Melanocyte of skin (primary cell): ENCODE measurements around the gene METTL25B. TPM values are rescaled to one million over a fixed set of nuclear protein-coding genes. Genes with fewer than 3 reads are reported as not detected.

ENCODE experiments used
- total RNA-seq, 2 donors: library from RNA; depleted of rRNA; stranded (reverse); fragments of >200 nt; gene quantifications; 2 replicates each; pipeline ENCODE4 v1.2.3, GENCODE V29; 2012

The METTL25B gene
- 10 to 100 TPM in 1 of 2 donors, 1 to 10 TPM in 1; 7.3 to 15.1 TPM for total RNA-seq

GRCh38 chr1:156727926-156728598, at the start of gene METTL25B:
Gene METTL25B, plus strand, starts transcription at chr1:156728469. Its CDS starts 636 bp downstream, at chr1:156729105.

DNA sequence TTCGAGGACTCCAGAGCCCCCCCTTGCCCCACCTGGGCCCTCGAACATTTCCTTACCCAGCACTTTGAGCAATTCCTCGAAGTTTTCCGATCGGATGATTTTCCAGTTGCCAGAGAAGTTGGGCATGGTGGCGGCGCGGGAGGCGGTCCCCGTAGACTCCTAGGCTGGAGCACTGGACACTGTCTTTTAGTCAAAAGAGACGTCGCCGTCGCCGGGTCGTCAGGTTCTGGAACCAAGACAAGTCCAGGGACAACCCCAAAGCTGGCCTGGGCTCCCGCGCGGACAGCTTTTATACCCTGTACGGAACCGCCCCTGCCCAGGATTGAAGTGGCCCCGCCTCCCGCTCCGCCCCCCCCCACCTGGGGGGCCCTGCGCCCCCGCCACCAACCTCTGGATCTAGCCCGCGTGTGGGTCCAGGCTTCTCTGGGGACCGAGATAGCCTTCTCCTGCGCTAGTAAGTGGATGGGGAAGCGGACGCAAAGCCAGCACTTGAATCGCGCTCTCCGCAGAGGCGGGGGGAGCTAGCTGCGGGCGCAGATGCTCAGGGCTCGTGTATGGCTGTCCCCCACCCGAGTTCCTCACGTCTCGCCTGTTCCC, 22.9 kb upstream of the METTL25B start, which contains the start of gene CRABP2:
CRABP2 (minus strand) TSS at position 263 of the 597 bp plus-strand sequence; CDS start at position 126, 137 bp downstream.

DNA sequence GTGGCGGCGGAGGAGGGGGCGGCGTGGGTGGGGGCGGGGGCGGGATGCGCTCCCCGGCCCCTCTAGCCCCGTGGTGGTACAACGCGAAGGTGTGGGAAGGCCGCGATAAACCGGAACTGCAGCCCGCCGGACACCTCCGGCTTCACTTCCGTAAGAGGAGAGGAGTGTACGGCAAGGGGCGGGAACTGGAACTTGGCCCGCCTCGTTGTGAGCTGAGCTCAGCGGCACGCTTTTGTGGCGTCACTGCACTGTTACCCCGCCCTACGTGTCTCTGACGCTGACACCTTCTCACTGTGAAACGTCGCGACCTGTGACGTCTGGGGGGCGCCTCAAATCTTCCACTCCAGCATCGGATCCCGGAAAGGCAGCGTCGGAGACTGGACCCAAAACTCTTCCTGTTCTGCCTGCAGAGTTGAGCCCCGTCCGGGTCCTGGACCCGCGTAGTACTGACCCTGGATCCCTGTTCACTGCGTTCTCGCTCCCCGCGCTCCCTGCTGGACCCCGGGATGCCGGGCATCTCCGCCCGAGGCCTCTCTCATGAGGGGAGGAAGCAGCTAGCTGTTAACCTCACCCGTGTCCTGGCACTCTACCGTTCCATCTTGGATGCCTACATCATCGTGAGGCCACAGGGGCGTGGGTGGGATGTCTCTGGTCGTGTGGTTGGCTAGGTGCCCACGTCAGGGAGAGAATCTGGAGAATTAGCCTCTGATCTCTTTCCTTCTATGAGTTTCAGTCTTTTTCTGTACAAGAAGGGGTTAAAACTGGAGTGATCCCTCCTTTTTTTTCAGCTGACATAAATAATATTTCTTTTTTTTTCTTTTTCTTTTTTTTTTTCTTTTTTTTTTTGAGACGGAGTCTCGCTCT, 562 bp downstream of the METTL25B start, which contains the start of gene ISG20L2:
ISG20L2 (minus strand) TSS at position 168 of the 864 bp plus-strand sequence. CDS start 1,114 bp downstream, outside the sequence.

GRCh38 chr1:156740741-156741480, 12.6 kb downstream of the METTL25B start, which contains the start of gene MRPL24:
Gene MRPL24, minus strand, starts transcription at chr1:156741088. Its CDS starts 2,384 bp downstream, at chr1:156738704.

DNA sequence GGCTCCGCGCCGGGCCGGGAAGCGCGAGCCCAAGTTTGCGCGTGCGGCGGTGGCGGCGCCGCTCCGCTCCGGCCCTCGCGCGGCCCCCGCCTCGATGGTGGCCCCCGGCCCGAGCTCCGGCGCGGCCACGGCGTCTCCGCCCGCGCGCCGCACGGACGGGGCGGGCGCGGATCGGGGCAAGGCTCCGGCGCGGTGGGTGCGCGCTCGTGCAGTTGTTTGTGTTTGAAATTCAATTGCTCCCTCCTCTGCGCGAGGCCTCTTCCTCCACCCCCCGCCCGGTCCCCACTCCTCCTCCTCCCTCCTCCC, 23.1 kb downstream of the METTL25B start, which contains the start of gene HDGF:
HDGF (minus strand) TSS at position 225 of the 306 bp plus-strand sequence. CDS start 246 bp downstream, outside the sequence.

DNA sequence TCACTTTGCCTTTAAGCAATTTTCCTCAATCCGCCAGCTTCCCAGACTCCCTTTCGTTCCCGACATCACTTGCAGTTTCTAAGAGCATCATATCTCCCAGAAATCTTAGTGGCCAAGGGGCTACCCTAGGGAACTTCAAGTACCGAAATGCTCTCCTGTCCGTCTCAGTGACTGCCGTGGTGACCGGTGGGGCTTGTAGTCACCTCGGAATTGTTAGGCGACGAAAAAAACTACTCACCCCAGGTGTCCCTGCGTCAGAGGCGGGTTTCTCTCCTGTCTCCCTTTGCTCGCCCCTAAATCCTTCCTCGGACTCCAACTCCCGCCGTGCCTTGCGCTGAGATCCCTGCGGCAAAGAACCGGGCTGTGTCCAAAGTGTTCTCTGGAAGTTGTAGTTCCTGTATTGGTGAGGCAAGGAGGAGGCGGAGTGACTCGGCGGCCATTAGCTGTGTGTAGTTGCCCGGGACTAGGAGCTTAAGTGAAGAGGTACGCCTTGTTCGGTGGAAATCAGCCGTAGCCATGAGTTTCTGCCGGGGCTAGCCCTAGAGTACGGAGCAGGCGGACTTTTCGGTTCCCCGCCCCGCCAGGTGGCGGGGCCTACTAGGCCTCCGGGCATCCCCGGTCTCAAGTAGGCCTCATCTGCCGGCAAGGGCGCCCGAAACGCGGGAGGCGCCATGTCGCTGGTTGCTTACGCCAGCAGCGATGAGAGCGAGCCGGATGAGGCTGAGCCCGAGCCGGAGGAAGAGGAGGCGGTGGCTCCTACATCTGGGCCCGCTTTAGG, 39.0 kb downstream of the METTL25B start, which contains the start of gene PRCC:
PRCC (plus strand) TSS at position 435 of the 778 bp plus-strand sequence; CDS start at position 672, 237 bp downstream.

Other genes starting within 250 kb of the METTL25B start
- 10 to 100 TPM; 17.6 to 18.2 TPM for gene MEF2D, start 227.7 kb upstream of the METTL25B start, total RNA-seq
- gene IQGAP3, start 155.9 kb upstream of the METTL25B start, total RNA-seq: 10 to 100 TPM; 26.8 to 31.6 TPM
- not detected for gene TTC24, start 148.7 kb upstream of the METTL25B start, total RNA-seq
- gene NAXE, start 136.7 kb upstream of the METTL25B start, total RNA-seq: 100 to 1,000 TPM; 112 to 129 TPM
- gene GPATCH4, start 127.0 kb upstream of the METTL25B start, total RNA-seq: 10 to 100 TPM; 18.2 to 26.6 TPM
- not detected for gene HAPLN2, start 109.1 kb upstream of the METTL25B start, total RNA-seq
- 100 to 1,000 TPM in 1 of 2 donors, 10 to 100 TPM in 1; 25.0 to 131 TPM for gene BCAN, start 86.4 kb upstream of the METTL25B start, total RNA-seq
- gene NES, start 51.1 kb upstream of the METTL25B start, total RNA-seq: 10 to 100 TPM; 14.8 to 26.6 TPM
- gene CRABP2, start 22.9 kb upstream of the METTL25B start, total RNA-seq: 1 to 10 TPM in 1 of 2 donors, not detected in 1; 1.7 TPM
- 10 to 100 TPM; 22.4 to 25.0 TPM for gene ISG20L2, start 297 bp downstream of the METTL25B start, total RNA-seq
- 10 to 100 TPM; 37.5 to 42.0 TPM for gene MRPL24, start 12.6 kb downstream of the METTL25B start, total RNA-seq
- gene HDGF, start 23.2 kb downstream of the METTL25B start, total RNA-seq: 100 to 1,000 TPM; 125 to 176 TPM
- gene PRCC, start 39.1 kb downstream of the METTL25B start, total RNA-seq: 10 to 100 TPM; 20.0 to 22.0 TPM
- gene SH2D2A, start 88.4 kb downstream of the METTL25B start, total RNA-seq: not detected
- gene INSRR, start 130.6 kb downstream of the METTL25B start, total RNA-seq: not detected
- gene NTRK1, start 132.4 kb downstream of the METTL25B start, total RNA-seq: under 1 TPM in 1 of 2 donors, not detected in 1; under 0.01 TPM
- gene PEAR1, start 165.2 kb downstream of the METTL25B start, total RNA-seq: not detected
- gene LRRC71, start 192.2 kb downstream of the METTL25B start, total RNA-seq: not detected